ENCODE data around the gene TULP4.
"Not testable (repeated sequence)": the region's sequence is repeated elsewhere in the genome, so short reads cannot be mapped to it uniquely, and the experiment has no call there.

DNA sequence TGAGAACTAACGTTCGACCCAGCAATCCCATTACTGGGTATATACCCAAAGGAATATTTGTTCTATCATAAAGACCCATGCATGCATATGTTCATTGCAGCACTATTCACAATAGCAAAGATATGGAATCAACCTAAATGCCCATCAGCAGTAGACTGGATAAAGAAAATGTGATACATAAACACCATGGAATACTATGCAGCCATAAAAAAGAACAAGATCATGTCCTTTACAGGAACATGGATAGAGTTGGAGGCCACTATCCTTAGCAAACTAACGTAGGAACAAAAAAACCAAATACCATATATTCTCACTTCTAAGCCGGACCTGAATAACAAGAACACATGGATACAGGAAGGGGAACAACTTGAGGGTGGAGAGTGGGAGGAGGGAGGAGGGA is 165.5 kb downstream of the TULP4 start:
- TF ChIP-seq, protein P1, sequence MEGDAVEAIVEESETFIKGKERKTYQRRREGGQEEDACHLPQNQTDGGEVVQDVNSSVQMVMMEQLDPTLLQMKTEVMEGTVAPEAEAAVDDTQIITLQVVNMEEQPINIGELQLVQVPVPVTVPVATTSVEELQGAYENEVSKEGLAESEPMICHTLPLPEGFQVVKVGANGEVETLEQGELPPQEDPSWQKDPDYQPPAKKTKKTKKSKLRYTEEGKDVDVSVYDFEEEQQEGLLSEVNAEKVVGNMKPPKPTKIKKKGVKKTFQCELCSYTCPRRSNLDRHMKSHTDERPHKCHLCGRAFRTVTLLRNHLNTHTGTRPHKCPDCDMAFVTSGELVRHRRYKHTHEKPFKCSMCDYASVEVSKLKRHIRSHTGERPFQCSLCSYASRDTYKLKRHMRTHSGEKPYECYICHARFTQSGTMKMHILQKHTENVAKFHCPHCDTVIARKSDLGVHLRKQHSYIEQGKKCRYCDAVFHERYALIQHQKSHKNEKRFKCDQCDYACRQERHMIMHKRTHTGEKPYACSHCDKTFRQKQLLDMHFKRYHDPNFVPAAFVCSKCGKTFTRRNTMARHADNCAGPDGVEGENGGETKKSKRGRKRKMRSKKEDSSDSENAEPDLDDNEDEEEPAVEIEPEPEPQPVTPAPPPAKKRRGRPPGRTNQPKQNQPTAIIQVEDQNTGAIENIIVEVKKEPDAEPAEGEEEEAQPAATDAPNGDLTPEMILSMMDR (IDR thresholded peaks at IDR 0.05 in 4 of 5, conservative IDR thresholded peaks at IDR 0.05 in 1 of 5) = not testable (repeated sequence)
- not testable (repeated sequence) for TF ChIP-seq POLR2A (IDR thresholded peaks at IDR 0.05)

Measured in gastrocnemius medialis (tissue), 4 donors.